Measurements from ENCODE around the gene OGT. TPM values are rescaled to one million over a fixed set of nuclear protein-coding genes. Genes with fewer than 3 reads are reported as not detected.

OGT gene
- polyA plus RNA-seq, 3 donors from 2014 or later, result 26.4 to 35.5 (median 28.7) TPM

DNA sequence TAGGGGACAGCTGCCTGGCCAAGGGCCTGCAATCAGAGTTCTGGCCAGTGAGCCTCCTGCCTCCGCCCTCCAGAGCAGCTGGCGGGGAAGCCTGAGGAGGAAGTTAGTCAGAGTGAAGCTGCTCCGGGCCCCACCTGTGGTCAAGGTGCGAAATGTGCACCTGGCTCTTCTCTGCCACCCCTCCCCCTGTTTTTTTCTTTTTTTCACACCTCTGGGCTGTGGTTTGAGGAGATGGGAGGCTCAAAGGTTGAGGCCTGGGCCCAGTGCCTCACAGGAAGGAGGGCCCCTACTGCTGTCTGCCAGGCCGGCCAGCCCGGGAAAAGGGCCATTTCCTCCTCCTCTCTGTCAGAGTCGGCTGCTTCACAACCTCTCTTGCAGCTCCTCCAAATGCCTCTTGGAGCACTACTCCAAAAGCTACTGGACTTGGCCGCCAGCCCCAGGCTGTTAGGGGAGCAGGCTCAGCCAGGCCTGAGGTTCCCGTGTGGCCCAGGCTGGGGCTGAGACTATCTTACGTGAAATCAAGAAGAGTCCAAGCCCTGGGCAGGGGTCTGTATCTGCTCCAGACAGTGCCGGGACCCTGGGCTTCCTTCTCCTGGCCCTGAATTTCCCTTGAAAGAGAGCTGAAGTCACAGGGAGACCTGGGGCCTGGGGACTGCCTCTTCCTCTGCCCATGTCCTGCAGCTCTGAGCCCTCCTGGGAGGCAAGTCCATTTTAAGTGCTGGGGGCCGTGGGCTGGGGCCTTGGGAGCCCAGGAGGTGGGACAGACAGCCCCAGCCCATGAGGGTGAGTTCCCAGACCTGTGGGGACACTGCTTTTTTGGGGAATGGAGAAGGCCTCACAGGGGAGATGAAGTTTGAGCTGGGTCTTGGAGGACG is 89.9 kb downstream of the OGT start:
- Mint-ChIP-seq H3K4me3 (peak overlapping the region; percentile 68 to 84 (median 76)), H3K36me3 (no peaks in the 10 kb centered on the region), H3K4me1 (peaks cover 70 to 73% of the 10 kb centered on the region in 2 donors), H3K27me3 (ENCODE audit: low read depth in 3 of 3) (peaks cover 9 to 19% (median 11%) of the 10 kb centered on the region in 3 donors), H3K9me3 (no peaks in the 10 kb centered on the region), H3K27ac (peak overlapping the region; percentile 94 to 97 (median 96))
- DNase-seq, result peak; percentile 78 to 81 (median 79)

DNA sequence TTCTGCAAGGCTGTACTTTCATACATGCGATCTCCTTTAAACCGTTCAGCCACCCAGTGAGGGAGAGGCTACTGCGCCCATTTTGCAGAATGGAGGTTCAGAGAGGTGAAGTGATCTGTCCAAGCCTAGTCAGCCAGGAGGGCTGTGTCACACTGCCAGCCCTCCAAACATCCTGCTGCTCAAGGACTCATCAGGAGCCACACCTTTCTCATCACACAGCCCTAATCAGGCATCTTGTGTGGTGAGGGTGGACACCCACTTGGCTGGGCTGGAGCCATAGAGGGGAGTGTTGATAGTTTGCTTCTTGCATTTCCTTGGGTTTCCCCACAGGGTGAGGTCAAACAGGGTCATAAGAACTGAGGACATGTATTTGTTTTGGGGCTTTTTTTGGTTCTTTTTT is 90.8 kb downstream of the OGT start:
- peak overlapping the region; percentile 68 to 84 (median 76) for H3K4me3 Mint-ChIP-seq
- no peaks in the 10 kb centered on the region for H3K9me3 Mint-ChIP-seq
- DNase-seq, result peak; percentile 43 to 57 (median 54)
- H3K36me3 Mint-ChIP-seq, result no peaks in the 10 kb centered on the region
- H3K4me1 Mint-ChIP-seq, result peaks cover 61 to 64% of the 10 kb centered on the region in 2 donors
- H3K27ac Mint-ChIP-seq, result peak overlapping the region; percentile 94 to 97 (median 96)
- peaks cover 5 to 12% (median 9%) of the 10 kb centered on the region in 3 donors for H3K27me3 Mint-ChIP-seq (ENCODE audit: low read depth in 3 of 3)

DNA sequence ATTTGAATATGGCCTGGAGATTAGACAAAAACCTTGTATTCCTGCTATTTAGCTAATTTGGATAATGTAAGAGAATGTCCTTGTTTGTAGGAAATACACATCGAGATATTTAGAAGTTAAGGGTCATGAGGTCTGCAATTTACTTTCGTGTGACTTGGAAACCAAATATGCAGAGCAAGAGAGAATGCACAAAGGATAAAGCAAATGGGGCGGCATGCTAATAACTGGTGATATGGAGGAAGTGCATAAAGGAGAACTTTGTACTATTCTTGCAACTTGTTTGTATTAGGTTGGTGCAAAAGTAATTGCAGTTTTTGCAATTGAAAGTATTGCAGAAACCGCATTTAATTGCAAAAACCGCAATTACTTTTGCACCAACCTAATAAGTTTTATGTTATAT is 92.6 kb downstream of the OGT start:
- Mint-ChIP-seq H3K27me3 (ENCODE audit: low read depth in 3 of 3) (peaks cover 5 to 10% (median 9%) of the 10 kb centered on the region in 3 donors), H3K36me3 (no peaks in the 10 kb centered on the region), H3K4me3 (no peak overlapping the region), H3K4me1 (peaks cover 43 to 46% of the 10 kb centered on the region in 2 donors), H3K27ac (peak overlapping the region in 3 of 6 donors; percentile 2 to 67 (median 61)), H3K9me3 (no peaks in the 10 kb centered on the region)
- DNase-seq, result no peak

Other genes starting within 250 kb of the OGT start
- 100 to 1,000 TPM; 150 to 230 (median 188) TPM for gene NONO, start 249.5 kb upstream of the OGT start, polyA plus RNA-seq
- gene ITGB1BP2, start 231.4 kb upstream of the OGT start, polyA plus RNA-seq, result not detected
- gene TAF1, start 166.7 kb upstream of the OGT start, polyA plus RNA-seq, result 10 to 100 TPM in 1 of 3 donors, 1 to 10 TPM in 2; 3.0 to 10.9 (median 3.3) TPM
- gene GCNA, start 45.3 kb downstream of the OGT start, polyA plus RNA-seq, result 1 to 10 TPM in 2 of 3 donors, under 1 TPM in 1; 0.63 to 1.8 (median 1.3) TPM
- 100 to 1,000 TPM in 1 of 3 donors, 10 to 100 TPM in 2; 31.1 to 108 (median 34.3) TPM for gene CXCR3, start 85.4 kb downstream of the OGT start, polyA plus RNA-seq
- not detected for gene CXorf49, start 185.2 kb downstream of the OGT start, polyA plus RNA-seq
- gene CXorf49B, start 230.2 kb downstream of the OGT start, polyA plus RNA-seq, result not detected

Data from immature natural killer cell (primary cell).